ENCODE data around the gene SIK3. TPM values are rescaled to one million over a fixed set of nuclear protein-coding genes. Genes with fewer than 3 reads are reported as not detected.

Gene SIK3
- total and polyA plus RNA-seq, 2 experiments from 2014 or later, result 29.1 to 58.5 TPM

GRCh38 chr11:116874251-116874650, 224.0 kb downstream of the SIK3 start:
- H3K4me1 ChIP-seq (ENCODE audit: low read depth), result peaks cover 10% of the 10 kb centered on the region
- H3K9me3 ChIP-seq (ENCODE audit: low read depth), result no peaks in the 10 kb centered on the region
- H3K4me3 ChIP-seq, result no peak overlapping the region
- H3K27me3 ChIP-seq, result no peaks in the 10 kb centered on the region
- DNase-seq (ENCODE audit: low read depth in 1 of 2, low spot score in 1 of 2), result peak in 1 of 2 donors; percentile 48
- H3K27ac ChIP-seq, result peak overlapping the region; percentile 38
- peaks cover 31% of the 10 kb centered on the region for H3K36me3 ChIP-seq
- no peak for TF ChIP-seq CTCF (IDR thresholded peaks at IDR 0.05; ENCODE audit: low read depth, low read length)

- Histone ChIP-seq H3K36me3 (peaks cover 31% of the 10 kb centered on the region), H3K4me3 (no peak overlapping the region), H3K4me1 (ENCODE audit: low read depth) (peaks cover 10% of the 10 kb centered on the region), H3K27me3 (no peaks in the 10 kb centered on the region), H3K9me3 (ENCODE audit: low read depth) (no peaks in the 10 kb centered on the region), H3K27ac (no peak overlapping the region)
- no peak for TF ChIP-seq CTCF (IDR thresholded peaks at IDR 0.05; ENCODE audit: low read depth, low read length)
- no peak for DNase-seq (ENCODE audit: low read depth in 1 of 2, low spot score in 1 of 2)
These were observed 224.8 kb downstream of the SIK3 start for GRCh38 chr11:116873381-116873780.

- peak in 1 of 2 donors; percentile 72 for DNase-seq (ENCODE audit: low read depth in 1 of 2, low spot score in 1 of 2)
- Histone ChIP-seq H3K27me3 (no peaks in the 10 kb centered on the region), H3K27ac (no peak overlapping the region), H3K36me3 (peaks cover 46% of the 10 kb centered on the region), H3K4me3 (no peak overlapping the region), H3K9me3 (ENCODE audit: low read depth) (no peaks in the 10 kb centered on the region), H3K4me1 (ENCODE audit: low read depth) (peaks cover 10% of the 10 kb centered on the region)
- no peak for TF ChIP-seq CTCF (IDR thresholded peaks at IDR 0.05; ENCODE audit: low read depth, low read length)
These were observed 227.0 kb downstream of the SIK3 start for GRCh38 chr11:116871248-116871647.

- DNase-seq (ENCODE audit: low read depth in 1 of 2, low spot score in 1 of 2), result no peak
- no peaks in the 10 kb centered on the region for H3K9me3 ChIP-seq (ENCODE audit: low read depth)
- H3K27ac ChIP-seq, result no peak overlapping the region
- H3K27me3 ChIP-seq, result no peaks in the 10 kb centered on the region
- peaks cover 54% of the 10 kb centered on the region for H3K36me3 ChIP-seq
- H3K4me3 ChIP-seq, result no peak overlapping the region
- H3K4me1 ChIP-seq (ENCODE audit: low read depth), result peaks cover 10% of the 10 kb centered on the region
- TF ChIP-seq CTCF (IDR thresholded peaks at IDR 0.05; ENCODE audit: low read depth, low read length), result no peak
These were observed 228.2 kb downstream of the SIK3 start for GRCh38 chr11:116870054-116870453.

GRCh38 chr11:116869610-116870009, 228.6 kb downstream of the SIK3 start:
- Histone ChIP-seq H3K27me3 (no peaks in the 10 kb centered on the region), H3K9me3 (ENCODE audit: low read depth) (no peaks in the 10 kb centered on the region), H3K4me1 (ENCODE audit: low read depth) (peaks cover 8% of the 10 kb centered on the region), H3K27ac (no peak overlapping the region), H3K36me3 (peaks cover 57% of the 10 kb centered on the region), H3K4me3 (no peak overlapping the region)
- no peak for DNase-seq (ENCODE audit: low read depth in 1 of 2, low spot score in 1 of 2)
- no peak for TF ChIP-seq CTCF (IDR thresholded peaks at IDR 0.05; ENCODE audit: low read depth, low read length)

- H3K9me3 ChIP-seq (ENCODE audit: low read depth), result no peaks in the 10 kb centered on the region
- H3K4me1 ChIP-seq (ENCODE audit: low read depth), result no peaks in the 10 kb centered on the region
- TF ChIP-seq CTCF (IDR thresholded peaks at IDR 0.05; ENCODE audit: low read depth, low read length), result no peak
- DNase-seq (ENCODE audit: low read depth in 1 of 2, low spot score in 1 of 2), result no peak
- peak overlapping the region; percentile 7 for H3K27ac ChIP-seq
- no peaks in the 10 kb centered on the region for H3K27me3 ChIP-seq
- H3K36me3 ChIP-seq, result peaks cover 62% of the 10 kb centered on the region
- no peak overlapping the region for H3K4me3 ChIP-seq
These were observed 230.2 kb downstream of the SIK3 start for GRCh38 chr11:116868066-116868465.

Measured in cardiac muscle cell (in vitro differentiated cells and primary cell).